Neural cell (in vitro differentiated cells): ENCODE results near the gene C11orf21.

Experiments used
- CTCF ChIP-seq: fragments of 450-650 bp; IDR thresholded peaks from 2 replicates; pipeline ENCODE4 v1.5.1; 2014; ENCODE audit warnings: antibody characterized with exemption, mild to moderate bottlenecking, moderate library complexity; ENCODE audit not compliant: poor library complexity, severe bottlenecking
- EP300 ChIP-seq: fragments of 450-650 bp; conservative IDR thresholded peaks from 2 replicates; pipeline ENCODE4 v1.6.1; 2014; ENCODE audit warnings: antibody characterized with exemption, mild to moderate bottlenecking, moderate library complexity; ENCODE audit not compliant: poor library complexity, severe bottlenecking
- EZH2 ChIP-seq: fragments of 200-600, 300-800 bp; shearing (Covaris generic), sonication (generic); IDR thresholded peaks from 2 replicates; pipeline ENCODE4 v1.6.1; 2014; ENCODE audit warnings: antibody characterized with exemption, low read length, borderline replicate concordance, mild to moderate bottlenecking; ENCODE audit not compliant: insufficient read depth, poor library complexity, severe bottlenecking
- RAD21 ChIP-seq: fragments of 450-650 bp; conservative IDR thresholded peaks from 2 replicates; pipeline ENCODE4 v1.6.1; 2014; ENCODE audit warnings: antibody characterized with exemption, mild to moderate bottlenecking, moderate library complexity
- REST ChIP-seq: IDR thresholded peaks from 2 replicates; pipeline ENCODE4 v1.6.1; 2012; ENCODE audit warnings: borderline replicate concordance
- TAF1 ChIP-seq: IDR thresholded peaks from 2 replicates; pipeline ENCODE4 v1.6.1; 2012; ENCODE audit warnings: low read depth

DNA sequence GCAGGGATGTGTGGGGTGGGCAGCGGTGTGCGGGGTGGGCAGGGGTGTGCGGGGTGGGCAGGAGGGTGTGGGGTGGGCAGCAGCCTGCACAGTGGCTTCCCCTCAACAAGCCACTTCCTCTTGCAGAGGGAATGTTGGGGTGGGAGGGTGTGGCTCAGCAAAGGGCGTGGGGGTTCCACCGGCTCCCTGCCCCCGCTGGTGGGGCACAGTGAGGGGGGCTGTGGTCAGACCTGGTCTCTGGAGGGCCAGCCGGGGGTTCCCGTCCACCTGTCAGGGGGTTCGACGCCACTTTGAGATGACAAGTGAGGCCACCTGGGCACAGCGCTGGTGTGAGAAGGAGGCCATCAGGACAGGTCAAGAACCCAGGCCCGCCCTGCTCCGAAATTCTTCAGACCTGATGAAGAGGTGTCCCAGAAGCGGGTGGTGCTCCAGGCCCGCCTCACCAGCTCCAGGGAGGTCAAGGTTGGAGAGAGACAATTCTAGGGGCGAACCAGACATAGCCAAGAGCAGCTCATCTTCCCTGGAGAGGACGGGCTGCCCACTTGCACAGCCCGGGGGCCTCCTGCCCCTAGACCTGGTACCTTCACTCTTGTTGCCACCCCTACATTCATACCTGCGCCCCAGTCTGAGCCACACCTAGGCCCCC, 1.3 kb downstream of the C11orf21 start:
- no peak for TF ChIP-seq CTCF
- no peak for TF ChIP-seq EZH2
- no peak for TF ChIP-seq REST
- TF ChIP-seq EP300 = no peak
- TF ChIP-seq RAD21 = no peak
- TF ChIP-seq TAF1 = no peak
